ENCODE measurements around the gene BICDL1.

DNA sequence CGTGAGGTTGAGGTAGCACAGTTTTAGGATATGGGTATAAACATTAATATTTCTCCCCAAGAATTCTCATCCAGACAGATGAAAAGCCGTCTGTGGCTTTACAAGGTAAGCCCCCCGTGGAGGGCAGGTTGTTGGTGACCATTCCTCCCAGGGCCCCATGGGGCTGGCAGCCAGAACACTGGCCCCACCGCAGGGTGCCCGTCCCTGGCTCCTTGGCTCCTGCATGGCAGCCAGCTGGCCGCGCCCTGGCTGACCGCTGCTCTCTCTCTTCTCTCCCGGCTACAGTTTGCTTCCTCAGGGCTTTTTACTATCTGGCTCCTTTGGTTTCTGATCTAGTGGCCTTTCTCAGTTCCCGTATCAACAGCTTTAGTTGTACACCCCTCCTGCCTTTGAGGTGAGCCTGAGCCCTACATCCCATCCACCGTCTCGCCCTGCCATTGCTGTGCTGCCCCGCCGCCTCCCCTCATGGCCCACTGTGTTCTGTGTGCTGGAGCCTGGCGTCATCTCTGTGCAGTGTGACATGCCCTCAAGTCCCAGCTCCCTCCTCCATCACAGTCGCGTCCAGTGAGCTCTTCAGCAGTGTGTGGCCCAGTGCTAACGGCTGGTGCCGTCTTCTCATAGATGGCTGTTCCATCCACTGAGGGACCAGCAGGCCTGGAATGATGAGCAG is 101.7 kb downstream of the BICDL1 start:
- TF ChIP-seq, protein P1, sequence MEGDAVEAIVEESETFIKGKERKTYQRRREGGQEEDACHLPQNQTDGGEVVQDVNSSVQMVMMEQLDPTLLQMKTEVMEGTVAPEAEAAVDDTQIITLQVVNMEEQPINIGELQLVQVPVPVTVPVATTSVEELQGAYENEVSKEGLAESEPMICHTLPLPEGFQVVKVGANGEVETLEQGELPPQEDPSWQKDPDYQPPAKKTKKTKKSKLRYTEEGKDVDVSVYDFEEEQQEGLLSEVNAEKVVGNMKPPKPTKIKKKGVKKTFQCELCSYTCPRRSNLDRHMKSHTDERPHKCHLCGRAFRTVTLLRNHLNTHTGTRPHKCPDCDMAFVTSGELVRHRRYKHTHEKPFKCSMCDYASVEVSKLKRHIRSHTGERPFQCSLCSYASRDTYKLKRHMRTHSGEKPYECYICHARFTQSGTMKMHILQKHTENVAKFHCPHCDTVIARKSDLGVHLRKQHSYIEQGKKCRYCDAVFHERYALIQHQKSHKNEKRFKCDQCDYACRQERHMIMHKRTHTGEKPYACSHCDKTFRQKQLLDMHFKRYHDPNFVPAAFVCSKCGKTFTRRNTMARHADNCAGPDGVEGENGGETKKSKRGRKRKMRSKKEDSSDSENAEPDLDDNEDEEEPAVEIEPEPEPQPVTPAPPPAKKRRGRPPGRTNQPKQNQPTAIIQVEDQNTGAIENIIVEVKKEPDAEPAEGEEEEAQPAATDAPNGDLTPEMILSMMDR (IDR thresholded peaks at IDR 0.05), result no peak
- TF ChIP-seq EP300 (IDR thresholded peaks at IDR 0.05) (no peak), POLR2A (IDR thresholded peaks at IDR 0.05) (no peak), POLR2AphosphoS5 (IDR thresholded peaks at IDR 0.05) (no peak)

Measured in upper lobe of left lung (tissue), 4 donors.